Activated T-cell treated with anti-CD3 and anti-CD28 coated beads for 48 hours (primary cell): ENCODE data around the gene SLC11A1.
A peak's percentile ranks its signal among the peaks of the same experiment; 100 is the strongest.

Source experiments
- DNase-seq: peaks from one replicate; pipeline ENCODE4 v3.0.0-alpha.2; 2020; ENCODE audit warnings: low read depth

The SLC11A1 gene

GRCh38 chr2:218405086-218405745, 23.1 kb downstream of the SLC11A1 start:
- no peak for DNase-seq

- DNase-seq: no peak
These were observed 23.7 kb downstream of the SLC11A1 start for GRCh38 chr2:218405746-218406208.

- peak; percentile 95 for DNase-seq
These were observed 24.3 kb downstream of the SLC11A1 start for GRCh38 chr2:218406209-218406948.

- DNase-seq: peak; percentile 50
These were observed 25.0 kb downstream of the SLC11A1 start for GRCh38 chr2:218406949-218407618.

GRCh38 chr2:218407717-218408116, 25.6 kb downstream of the SLC11A1 start:
- no peak for DNase-seq

- DNase-seq: no peak
These were observed 36.2 kb downstream of the SLC11A1 start for GRCh38 chr2:218418321-218418716.

DNA sequence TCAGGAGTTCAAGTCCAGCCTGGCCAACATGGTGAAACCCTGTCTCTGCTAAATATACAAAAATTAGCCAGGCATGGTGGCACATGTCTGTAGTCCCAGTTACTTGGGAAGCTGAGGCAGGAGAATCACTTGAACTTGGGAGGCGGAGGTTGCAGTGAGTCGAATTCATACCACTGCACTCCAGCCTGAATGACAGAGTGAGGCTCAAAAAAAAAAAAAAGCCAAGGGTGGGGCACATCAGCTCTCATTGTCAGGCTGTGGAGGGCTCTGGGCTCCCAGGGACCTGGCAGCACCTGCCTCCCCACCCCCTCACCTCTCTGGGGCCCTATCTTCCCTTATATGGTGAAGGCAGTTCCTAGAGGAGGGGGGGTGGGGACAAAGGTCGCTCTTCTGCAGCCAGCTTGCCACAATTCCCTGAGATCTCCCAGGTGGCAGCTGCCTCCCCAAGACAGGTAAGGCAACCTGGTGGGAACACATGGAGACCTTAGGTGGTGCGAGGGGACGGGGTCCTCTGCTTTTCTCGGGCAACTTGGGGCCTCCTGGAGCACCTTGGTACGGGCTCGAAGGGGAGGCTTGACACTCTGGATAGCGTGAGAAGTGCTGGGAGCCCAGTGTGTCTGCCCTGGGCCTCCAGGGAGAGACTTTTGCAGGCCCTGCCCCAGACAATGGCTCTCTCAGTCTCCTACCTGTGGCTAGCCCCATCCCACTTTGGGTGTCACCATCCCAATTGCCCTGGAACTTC, 36.8 kb downstream of the SLC11A1 start, which contains the start of gene VIL1:
Gene VIL1 (plus strand): TSS at position 407 of the 742 bp plus-strand sequence. CDS start 4,656 bp downstream, outside the sequence.
- no peak for DNase-seq

DNA sequence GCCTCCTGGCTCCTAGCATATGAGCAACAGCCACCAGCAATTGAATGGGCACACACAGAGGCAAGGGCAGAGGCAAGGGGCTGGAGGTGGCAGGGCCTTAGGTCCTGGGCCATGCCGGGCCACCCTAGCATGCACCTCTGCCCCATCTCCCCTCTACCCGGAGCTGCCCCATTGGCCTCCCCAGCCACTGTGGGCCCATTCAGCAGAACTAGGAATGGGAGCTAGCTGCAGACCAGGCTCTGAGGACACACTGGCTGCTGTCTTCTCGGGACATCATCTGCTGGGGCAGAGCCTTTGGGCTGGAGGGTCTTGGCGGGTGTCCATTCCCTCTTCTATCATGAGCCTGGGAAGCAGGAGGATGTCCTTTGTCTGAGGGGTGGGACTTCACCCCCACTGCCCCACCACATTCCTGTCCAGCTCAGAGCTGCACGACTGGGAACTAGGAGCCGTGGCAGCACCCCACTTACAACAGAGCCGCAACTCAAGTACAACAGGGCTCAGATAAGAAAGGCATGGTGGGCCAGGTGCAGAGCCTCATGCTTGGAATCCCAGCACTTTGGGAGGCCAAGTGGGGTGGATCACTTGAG, 37.6 kb downstream of the SLC11A1 start:
- no peak for DNase-seq

- DNase-seq: no peak
These were observed 39.0 kb downstream of the SLC11A1 start for GRCh38 chr2:218421027-218421426.

GRCh38 chr2:218422403-218423086, 40.5 kb downstream of the SLC11A1 start:
- no peak for DNase-seq

DNA sequence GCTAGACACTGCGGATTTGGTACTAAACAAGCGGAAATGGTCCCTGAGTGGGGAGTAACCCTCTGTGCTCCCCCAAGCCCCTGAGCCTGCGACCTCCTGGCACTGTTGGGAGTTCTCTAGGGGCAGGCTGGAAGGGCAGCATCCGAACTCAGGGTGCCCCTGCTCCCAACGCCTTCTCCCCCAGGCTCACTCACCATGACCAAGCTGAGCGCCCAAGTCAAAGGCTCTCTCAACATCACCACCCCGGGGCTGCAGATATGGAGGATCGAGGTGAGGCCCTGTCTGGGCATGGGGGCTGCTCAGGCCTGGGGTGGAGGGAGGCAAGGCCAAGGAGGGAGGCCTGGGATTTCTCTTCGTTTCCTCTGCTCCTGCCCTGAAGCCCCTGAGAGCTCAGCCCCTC, 41.5 kb downstream of the SLC11A1 start:
- no peak for DNase-seq

DNA sequence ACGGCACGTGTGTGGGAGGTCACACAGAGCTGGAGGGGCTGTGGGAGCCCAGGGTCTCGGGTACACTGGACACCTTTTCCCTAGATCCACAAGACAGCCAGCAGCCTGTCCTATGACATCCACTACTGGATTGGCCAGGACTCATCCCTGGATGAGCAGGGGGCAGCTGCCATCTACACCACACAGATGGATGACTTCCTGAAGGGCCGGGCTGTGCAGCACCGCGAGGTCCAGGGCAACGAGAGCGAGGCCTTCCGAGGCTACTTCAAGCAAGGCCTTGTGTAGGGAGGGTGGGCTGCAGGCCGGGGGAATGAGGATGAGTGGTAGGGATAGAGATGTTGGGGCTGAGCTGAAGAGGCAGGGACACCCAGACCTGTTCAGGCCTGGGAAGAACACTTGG, 43.5 kb downstream of the SLC11A1 start:
- DNase-seq: no peak

DNA sequence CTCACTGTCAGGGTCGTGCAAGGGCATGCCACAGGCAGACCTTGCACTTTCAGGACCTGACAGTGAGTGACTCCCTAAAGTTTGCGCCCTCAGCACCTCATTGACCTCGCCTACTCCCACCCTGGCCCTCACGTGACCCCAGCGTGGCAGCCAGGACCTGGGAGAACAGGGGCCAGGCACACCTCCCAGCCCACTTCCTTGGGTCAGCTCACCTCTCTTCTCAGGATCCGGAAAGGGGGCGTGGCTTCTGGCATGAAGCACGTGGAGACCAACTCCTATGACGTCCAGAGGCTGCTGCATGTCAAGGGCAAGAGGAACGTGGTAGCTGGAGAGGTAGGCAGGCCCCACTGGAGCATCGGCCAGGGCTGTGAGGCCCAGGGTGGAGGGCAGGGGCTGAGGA, 45.7 kb downstream of the SLC11A1 start:
- no peak for DNase-seq

- DNase-seq: no peak
These were observed 46.9 kb downstream of the SLC11A1 start for GRCh38 chr2:218428846-218429558.

- DNase-seq: no peak
These were observed 48.0 kb downstream of the SLC11A1 start for GRCh38 chr2:218429911-218430692.

DNA sequence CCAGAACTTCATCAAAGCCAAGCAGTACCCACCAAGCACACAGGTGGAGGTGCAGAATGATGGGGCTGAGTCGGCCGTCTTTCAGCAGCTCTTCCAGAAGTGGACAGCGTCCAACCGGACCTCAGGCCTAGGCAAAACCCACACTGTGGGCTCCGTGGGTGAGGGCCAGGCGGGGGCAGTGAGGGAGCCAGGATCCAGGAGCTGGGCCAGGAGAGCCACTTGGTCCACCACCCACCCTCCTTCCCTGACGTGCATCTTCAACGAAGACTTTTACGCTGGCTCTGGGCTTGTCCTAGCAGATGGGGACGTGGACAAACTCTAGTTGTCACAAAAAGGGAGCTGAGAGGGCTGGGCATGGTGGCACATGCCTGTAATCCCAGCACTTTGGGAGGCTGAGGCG, 48.6 kb downstream of the SLC11A1 start:
- no peak for DNase-seq

- no peak for DNase-seq
These were observed 49.8 kb downstream of the SLC11A1 start for GRCh38 chr2:218431878-218432277.

GRCh38 chr2:218432676-218433365, 50.7 kb downstream of the SLC11A1 start:
- DNase-seq: no peak

GRCh38 chr2:218434456-218434855, 52.4 kb downstream of the SLC11A1 start:
- no peak for DNase-seq
